Esophagus squamous epithelium (tissue), 5 donors: ENCODE results near the gene RHOBTB1. TPM values are rescaled to one million over a fixed set of nuclear protein-coding genes. Genes with fewer than 3 reads are reported as not detected.

Experiments used
- DNase-seq: peaks from one replicate; lab custom pipeline; 2025; lab: John Stamatoyannopoulos, UW
- H3K27ac ChIP-seq, 4 donors: fragments of 200-600 bp; sonication (generic); one replicate each; pipeline ENCODE4 v1.5.1; 2016 to 2019; ENCODE audit warnings: mild to moderate bottlenecking in 1 of 4
- H3K27me3 ChIP-seq, 4 donors: fragments of 200-600 bp; sonication (generic); 1 replicate in 3 of 4; 2 replicates in 1 of 4; pipeline versions ENCODE4 v1.5.1 to v1.6.0; 2017 to 2021; ENCODE audit warnings: antibody characterized with exemption in 1 of 4
- H3K36me3 ChIP-seq, 3 donors: fragments of 200-600 bp; sonication (generic); one replicate each; pipeline ENCODE4 v1.5.1; 2016 to 2019
- H3K4me1 ChIP-seq, 3 donors: fragments of 200-600 bp; sonication (generic); one replicate each; pipeline ENCODE4 v1.5.1; 2017 to 2019
- H3K4me3 ChIP-seq, 4 donors: fragments of 200-600 bp; sonication (generic); 1 replicate in 3 of 4; 2 replicates in 1 of 4; pipeline ENCODE4 v1.5.1; 2016 to 2019; ENCODE audit warnings: mild to moderate bottlenecking in 2 of 4, moderate library complexity in 1 of 4
- H3K9me3 ChIP-seq, 3 donors: fragments of 200-600 bp; sonication (generic); one replicate each; pipeline ENCODE4 v1.5.1; 2016 to 2019
- POLR2A ChIP-seq, 4 donors: fragments of 450-650 bp; IDR thresholded peaks; one replicate each; pipeline ENCODE4 v1.6.1; 2017; ENCODE audit warnings: antibody characterized with exemption in 4 of 4, mild to moderate bottlenecking in 4 of 4, moderate library complexity in 3 of 4
- WGBS, 2 donors: methylation state at CpG; one replicate each; pipeline ENCODE4 v1.1.5; 2018; 5-methylcytosine and 5-hydroxymethylcytosine counted together
- intact Hi-C: fragments of 100-400 bp; cut with DNase I; formaldehyde crosslinking; loops from one replicate; pipeline ENCODE4 v1.15.0; 2022
- total RNA-seq, 4 donors: library from RNA; depleted of rRNA; stranded (reverse); fragments of >200 nt; gene quantifications; one replicate each; pipeline ENCODE4 v1.1.0, GENCODE V29; 2016
- TF ChIP-seq, protein P1 (sequence below), 6 experiments: fragments of 450-650 bp in 4 of 6; fragments of 200-600 bp in 2 of 6; sonication (generic) in 2 of 6; IDR thresholded peaks; one replicate each; pipeline ENCODE4 v1.5.1; 2016 to 2019; ENCODE audit warnings: antibody characterized with exemption in 6 of 6, mild to moderate bottlenecking in 4 of 6, moderate library complexity in 4 of 6
- donor health status: DM: yes; HTN: yes; CAD: no.

RHOBTB1 gene
- total RNA-seq, 4 donors from 2014 or later = 0.11 to 3.4 (median 1.4) TPM

DNA sequence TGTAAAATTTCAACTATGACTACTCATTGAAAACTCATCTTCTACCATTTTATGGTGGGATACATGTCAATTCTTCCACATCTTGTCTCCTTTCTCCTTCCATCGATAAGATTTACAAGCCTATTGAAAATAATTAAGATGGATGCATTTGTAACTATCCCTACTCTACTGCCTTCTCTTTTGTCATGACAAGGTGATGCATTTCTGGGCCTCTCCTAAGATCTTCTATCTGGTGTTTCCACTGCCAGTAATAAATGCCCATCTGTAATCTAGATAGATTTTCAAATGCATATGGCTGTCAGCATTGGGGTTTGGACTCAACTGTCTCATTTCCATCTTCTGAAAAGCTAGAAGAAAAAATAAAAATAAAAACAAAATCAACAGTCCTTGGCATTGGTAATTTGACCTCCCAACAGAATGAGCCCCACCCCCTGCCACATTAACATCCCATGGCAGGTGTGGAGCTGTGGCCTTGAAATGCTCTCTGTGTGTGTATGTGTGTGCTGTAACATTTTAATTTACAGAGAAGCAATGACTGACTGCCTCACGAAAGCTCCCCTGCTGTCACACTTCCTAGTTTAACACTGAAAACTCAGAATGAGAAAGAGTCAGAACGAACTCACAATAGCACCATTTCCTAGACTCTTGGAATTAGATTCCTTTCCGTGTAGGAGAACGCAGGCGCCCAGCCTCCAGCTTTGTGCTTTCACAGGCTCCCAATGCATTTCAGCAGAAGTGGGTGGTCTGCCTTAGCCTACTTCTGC, 74.2 kb downstream of the RHOBTB1 start:
- peaks cover 0 to 4% (median 0%) of the 10 kb centered on the region in 3 donors for H3K4me1 ChIP-seq
- no peaks in the 10 kb centered on the region for H3K9me3 ChIP-seq
- no peak overlapping the region for H3K27ac ChIP-seq
- TF ChIP-seq POLR2A (IDR thresholded peaks at IDR 0.05) = no peak
- TF ChIP-seq, protein P1, sequence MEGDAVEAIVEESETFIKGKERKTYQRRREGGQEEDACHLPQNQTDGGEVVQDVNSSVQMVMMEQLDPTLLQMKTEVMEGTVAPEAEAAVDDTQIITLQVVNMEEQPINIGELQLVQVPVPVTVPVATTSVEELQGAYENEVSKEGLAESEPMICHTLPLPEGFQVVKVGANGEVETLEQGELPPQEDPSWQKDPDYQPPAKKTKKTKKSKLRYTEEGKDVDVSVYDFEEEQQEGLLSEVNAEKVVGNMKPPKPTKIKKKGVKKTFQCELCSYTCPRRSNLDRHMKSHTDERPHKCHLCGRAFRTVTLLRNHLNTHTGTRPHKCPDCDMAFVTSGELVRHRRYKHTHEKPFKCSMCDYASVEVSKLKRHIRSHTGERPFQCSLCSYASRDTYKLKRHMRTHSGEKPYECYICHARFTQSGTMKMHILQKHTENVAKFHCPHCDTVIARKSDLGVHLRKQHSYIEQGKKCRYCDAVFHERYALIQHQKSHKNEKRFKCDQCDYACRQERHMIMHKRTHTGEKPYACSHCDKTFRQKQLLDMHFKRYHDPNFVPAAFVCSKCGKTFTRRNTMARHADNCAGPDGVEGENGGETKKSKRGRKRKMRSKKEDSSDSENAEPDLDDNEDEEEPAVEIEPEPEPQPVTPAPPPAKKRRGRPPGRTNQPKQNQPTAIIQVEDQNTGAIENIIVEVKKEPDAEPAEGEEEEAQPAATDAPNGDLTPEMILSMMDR (IDR thresholded peaks at IDR 0.05) = no peak
- WGBS, 2 donors = 85 to 96% methylated on average over 2 to 6 of the region's 6 CpGs
- H3K4me3 ChIP-seq = no peak overlapping the region
- no peak for DNase-seq
- no peaks in the 10 kb centered on the region for H3K27me3 ChIP-seq
- H3K36me3 ChIP-seq = peaks cover 0 to 15% (median 0%) of the 10 kb centered on the region in 3 donors
- intact Hi-C loops = no loop called here

DNA sequence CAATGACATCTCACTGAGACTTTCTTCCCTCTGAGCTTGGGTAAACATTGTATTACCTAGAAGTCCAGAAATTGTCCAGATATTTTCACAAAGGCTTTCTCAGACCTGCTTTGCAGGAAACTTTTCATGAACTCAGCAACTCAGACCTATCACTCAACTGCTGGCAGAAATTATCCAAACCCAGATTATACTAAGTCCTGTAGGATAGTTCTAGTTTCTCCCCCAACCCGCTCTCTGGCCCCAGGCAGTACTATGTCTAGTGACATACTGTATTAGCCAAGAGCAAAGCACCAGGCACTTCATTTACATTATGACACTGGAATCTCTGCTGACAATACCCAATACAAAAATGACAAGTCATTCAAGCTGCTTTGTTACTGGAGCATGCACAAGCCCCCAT, 75.0 kb downstream of the RHOBTB1 start:
- H3K36me3 ChIP-seq = peaks cover 0 to 15% (median 0%) of the 10 kb centered on the region in 3 donors
- H3K4me3 ChIP-seq = no peak overlapping the region
- H3K27ac ChIP-seq = no peak overlapping the region
- no peak for TF ChIP-seq POLR2A (IDR thresholded peaks at IDR 0.05)
- TF ChIP-seq, protein P1 (IDR thresholded peaks at IDR 0.05) = no peak
- DNase-seq = no peak
- WGBS, 2 donors = 82 to 90% methylated on average over 1 of the region's 1 CpG
- no peaks in the 10 kb centered on the region for H3K27me3 ChIP-seq
- peaks cover 0 to 4% (median 0%) of the 10 kb centered on the region in 3 donors for H3K4me1 ChIP-seq
- no peaks in the 10 kb centered on the region for H3K9me3 ChIP-seq
- intact Hi-C loops = no loop called here

DNA sequence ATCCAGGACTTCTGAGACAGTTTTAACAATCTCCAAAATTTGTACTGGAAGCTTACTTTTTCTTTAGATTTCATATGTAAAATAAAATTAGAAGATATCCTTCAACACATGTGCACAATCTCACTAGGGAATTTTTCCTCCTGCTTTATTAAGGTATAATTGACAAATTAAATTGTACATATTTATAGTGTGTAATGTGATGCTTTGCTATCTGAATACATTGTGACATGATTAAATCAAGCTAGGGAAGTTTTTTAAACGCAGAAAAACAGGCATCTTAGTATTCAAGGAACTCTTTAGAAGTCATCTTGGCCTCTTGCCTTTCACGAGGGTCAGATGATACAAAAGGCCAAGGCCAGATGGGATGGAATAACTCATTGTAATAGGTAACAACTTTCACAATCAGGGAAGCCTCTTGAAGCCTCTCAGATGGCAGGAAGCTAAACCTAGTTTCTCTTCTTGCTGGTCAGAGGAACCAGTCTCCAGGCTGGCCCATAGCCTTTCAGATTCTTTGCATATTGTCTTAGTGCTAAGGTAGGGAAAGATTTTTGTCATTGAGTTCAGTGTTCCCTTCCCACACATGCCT, 78.7 kb downstream of the RHOBTB1 start:
- no peak for TF ChIP-seq POLR2A (IDR thresholded peaks at IDR 0.05)
- TF ChIP-seq, protein P1 (IDR thresholded peaks at IDR 0.05) = no peak
- WGBS, 2 donors = 71% methylated on average over 2 of the region's 2 CpGs
- Histone ChIP-seq H3K9me3 (no peaks in the 10 kb centered on the region), H3K4me3 (no peak overlapping the region), H3K27ac (no peak overlapping the region), H3K27me3 (no peaks in the 10 kb centered on the region), H3K36me3 (peaks cover 0 to 3% (median 0%) of the 10 kb centered on the region in 3 donors), H3K4me1 (peaks cover 0 to 4% (median 0%) of the 10 kb centered on the region in 3 donors)
- intact Hi-C loops = no loop called here
- DNase-seq = no peak

DNA sequence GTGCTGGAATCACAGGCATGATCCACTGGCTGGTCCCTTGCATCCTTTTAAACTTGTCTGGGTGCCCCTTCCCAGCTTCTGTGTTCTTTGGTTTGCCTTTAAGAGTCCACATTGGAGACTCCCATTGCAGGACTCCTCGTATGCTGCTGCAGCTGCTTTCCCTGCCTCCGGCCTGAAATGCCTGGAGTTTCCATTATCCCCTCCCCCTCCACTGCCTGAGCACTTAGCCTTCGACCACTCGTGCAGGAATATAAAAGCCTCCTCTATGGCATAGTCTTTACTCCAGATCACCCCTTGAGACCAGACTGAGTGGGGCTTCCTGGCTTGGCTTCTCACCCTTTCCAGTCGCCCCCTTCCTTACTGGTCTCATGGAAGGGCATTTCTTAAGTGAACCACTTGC, 80.2 kb downstream of the RHOBTB1 start:
- DNase-seq = no peak
- Histone ChIP-seq H3K36me3 (no peaks in the 10 kb centered on the region), H3K27me3 (no peaks in the 10 kb centered on the region), H3K4me1 (peaks cover 0 to 4% (median 0%) of the 10 kb centered on the region in 3 donors), H3K27ac (no peak overlapping the region), H3K9me3 (no peaks in the 10 kb centered on the region), H3K4me3 (no peak overlapping the region)
- no peak for TF ChIP-seq POLR2A (IDR thresholded peaks at IDR 0.05)
- TF ChIP-seq, protein P1 (IDR thresholded peaks at IDR 0.05) = no peak
- intact Hi-C loops = no loop called here
- whole genome bisulfite sequencing, 2 donors = 57 to 83% methylated on average over 5 of the region's 5 CpGs

DNA sequence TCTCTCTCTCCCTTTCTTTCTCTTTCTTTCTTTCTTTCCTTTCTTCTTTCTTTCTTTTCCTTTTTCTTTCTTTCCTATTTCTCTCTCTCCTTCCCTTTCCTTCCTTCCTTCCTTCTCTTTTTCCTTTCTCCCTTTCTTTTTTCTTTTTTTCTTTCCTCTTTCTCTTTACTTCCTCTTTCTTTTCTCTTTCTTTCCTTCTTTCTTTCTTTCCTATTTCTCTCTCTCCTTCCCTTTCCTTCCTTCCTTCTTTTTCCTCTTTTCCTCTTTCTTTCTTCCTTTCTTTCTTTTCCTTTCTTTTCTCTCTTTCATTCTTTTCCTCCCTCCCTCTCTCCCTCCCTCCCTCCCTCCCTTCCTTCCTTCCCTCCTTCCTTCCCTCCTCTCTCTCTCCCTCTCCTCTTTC, 81.5 kb downstream of the RHOBTB1 start:
- intact Hi-C loops = no loop called here
- TF ChIP-seq POLR2A (IDR thresholded peaks at IDR 0.05) = no peak
- TF ChIP-seq, protein P1 (IDR thresholded peaks at IDR 0.05) = no peak
- H3K4me1 ChIP-seq = peaks cover 0 to 4% (median 0%) of the 10 kb centered on the region in 3 donors

More for the DNA sequence above, 81.5 kb downstream of the RHOBTB1 start:
- Histone ChIP-seq H3K27me3 (no peaks in the 10 kb centered on the region), H3K9me3 (no peaks in the 10 kb centered on the region), H3K36me3 (no peaks in the 10 kb centered on the region), H3K27ac (no peak overlapping the region), H3K4me3 (no peak overlapping the region)
- no peak for DNase-seq
